Measurements from ENCODE around the gene TNS1. TPM values are rescaled to one million over a fixed set of nuclear protein-coding genes. Genes with fewer than 3 reads are reported as not detected.

TNS1 gene
- total RNA-seq, 1 donor from 2014 or later: 11.6 TPM

DNA sequence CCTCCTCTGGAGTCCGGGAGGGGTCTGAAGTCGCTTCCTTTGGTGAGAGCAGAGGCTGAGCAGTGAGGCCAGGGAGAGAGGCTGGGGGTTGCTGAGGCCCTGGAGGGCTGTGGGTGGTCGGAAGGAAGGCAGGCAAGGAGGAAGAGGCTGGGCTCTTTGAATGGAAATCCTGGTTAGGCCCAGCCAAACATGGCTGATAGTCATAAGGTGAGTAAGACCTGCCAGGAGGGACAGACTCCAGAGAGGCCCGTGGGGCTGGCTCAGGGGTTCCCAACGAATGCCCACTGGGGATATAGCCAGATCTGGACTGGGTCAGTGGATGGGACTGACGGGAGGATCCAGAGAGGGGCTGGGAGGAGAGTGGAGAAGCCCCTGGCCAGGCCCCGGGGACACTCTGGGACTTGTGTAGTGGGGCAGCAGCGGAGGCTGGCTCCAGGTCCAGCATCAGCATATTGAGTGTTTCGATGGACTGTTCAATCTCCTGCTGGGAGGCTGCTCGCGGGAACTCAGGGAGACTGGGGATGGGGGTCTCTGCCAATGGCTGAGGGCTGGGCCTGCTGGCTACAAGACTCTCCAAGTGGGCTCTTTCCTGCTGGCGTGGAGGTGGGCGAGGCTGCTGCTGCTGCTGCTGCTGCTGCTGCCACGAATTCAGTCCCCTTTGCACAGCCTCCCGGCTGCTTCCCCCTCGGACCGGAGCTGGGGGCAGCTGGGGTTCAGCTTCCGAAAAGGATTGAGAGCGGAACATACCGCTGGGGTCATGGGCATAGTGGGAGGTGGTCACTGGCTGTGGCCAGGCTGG, 155.0 kb downstream of the TNS1 start:
- TF ChIP-seq CTCF (IDR thresholded peaks at IDR 0.05; ENCODE audit: unreplicated experiment): no peak
- H3K27me3 Mint-ChIP-seq (ENCODE audit: unreplicated experiment): peaks cover 6% of the 10 kb centered on the region
- H3K4me3 Mint-ChIP-seq (ENCODE audit: unreplicated experiment): no peak overlapping the region
- no peak for DNase-seq (ENCODE audit: low spot score)
- H3K36me3 Mint-ChIP-seq (ENCODE audit: low read depth, unreplicated experiment): peaks cover 32% of the 10 kb centered on the region
- H3K9me3 Mint-ChIP-seq (ENCODE audit: unreplicated experiment): no peaks in the 10 kb centered on the region
- no peak overlapping the region for H3K27ac Mint-ChIP-seq (ENCODE audit: unreplicated experiment)
- peaks cover 7% of the 10 kb centered on the region for H3K4me1 Mint-ChIP-seq (ENCODE audit: unreplicated experiment)

GRCh38 chr2:217847115-217847514, 155.7 kb downstream of the TNS1 start:
- Mint-ChIP-seq H3K4me3 (ENCODE audit: unreplicated experiment) (no peak overlapping the region), H3K9me3 (ENCODE audit: unreplicated experiment) (no peaks in the 10 kb centered on the region), H3K4me1 (ENCODE audit: unreplicated experiment) (peaks cover 7% of the 10 kb centered on the region), H3K27ac (ENCODE audit: unreplicated experiment) (no peak overlapping the region), H3K36me3 (ENCODE audit: low read depth, unreplicated experiment) (peaks cover 27% of the 10 kb centered on the region), H3K27me3 (ENCODE audit: unreplicated experiment) (peaks cover 6% of the 10 kb centered on the region)
- TF ChIP-seq CTCF (IDR thresholded peaks at IDR 0.05; ENCODE audit: unreplicated experiment): no peak
- no peak for DNase-seq (ENCODE audit: low spot score)

GRCh38 chr2:217846321-217846743, 156.5 kb downstream of the TNS1 start:
- H3K27me3 Mint-ChIP-seq (ENCODE audit: unreplicated experiment): peaks cover 6% of the 10 kb centered on the region
- no peak overlapping the region for H3K4me3 Mint-ChIP-seq (ENCODE audit: unreplicated experiment)
- H3K27ac Mint-ChIP-seq (ENCODE audit: unreplicated experiment): no peak overlapping the region
- peaks cover 26% of the 10 kb centered on the region for H3K36me3 Mint-ChIP-seq (ENCODE audit: low read depth, unreplicated experiment)
- DNase-seq (ENCODE audit: low spot score): no peak
- peaks cover 7% of the 10 kb centered on the region for H3K4me1 Mint-ChIP-seq (ENCODE audit: unreplicated experiment)
- TF ChIP-seq CTCF (IDR thresholded peaks at IDR 0.05; ENCODE audit: unreplicated experiment): no peak
- no peaks in the 10 kb centered on the region for H3K9me3 Mint-ChIP-seq (ENCODE audit: unreplicated experiment)

- no peak overlapping the region for H3K4me3 Mint-ChIP-seq (ENCODE audit: unreplicated experiment)
- DNase-seq (ENCODE audit: low spot score): no peak
- no peaks in the 10 kb centered on the region for H3K27me3 Mint-ChIP-seq (ENCODE audit: unreplicated experiment)
- H3K36me3 Mint-ChIP-seq (ENCODE audit: low read depth, unreplicated experiment): peaks cover 16% of the 10 kb centered on the region
- no peaks in the 10 kb centered on the region for H3K9me3 Mint-ChIP-seq (ENCODE audit: unreplicated experiment)
- H3K4me1 Mint-ChIP-seq (ENCODE audit: unreplicated experiment): no peaks in the 10 kb centered on the region
- H3K27ac Mint-ChIP-seq (ENCODE audit: unreplicated experiment): no peak overlapping the region
- TF ChIP-seq CTCF (IDR thresholded peaks at IDR 0.05; ENCODE audit: unreplicated experiment): no peak
Observed at GRCh38 chr2:217845301-217845700, 157.5 kb downstream of the TNS1 start.

DNA sequence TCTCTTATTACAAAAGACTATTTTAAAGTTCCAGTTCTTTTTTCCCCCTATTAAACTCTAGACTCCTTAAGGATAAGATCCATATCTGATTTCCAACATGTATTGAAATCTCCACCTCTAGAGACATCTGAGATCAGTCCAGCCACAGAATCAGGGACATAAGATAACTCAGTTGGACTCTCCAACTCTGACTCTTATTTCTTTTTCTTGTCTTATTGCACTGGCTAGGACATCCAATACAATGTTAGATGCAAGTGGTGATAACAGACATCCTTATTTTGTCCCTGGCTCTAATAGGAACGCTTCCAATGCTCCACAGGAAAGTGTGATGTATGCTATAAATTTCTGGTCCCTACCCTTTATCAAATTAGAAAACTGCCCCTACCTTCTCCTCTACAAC, 158.1 kb downstream of the TNS1 start:
- Mint-ChIP-seq H3K4me3 (ENCODE audit: unreplicated experiment) (no peak overlapping the region), H3K36me3 (ENCODE audit: low read depth, unreplicated experiment) (peaks cover 16% of the 10 kb centered on the region), H3K9me3 (ENCODE audit: unreplicated experiment) (no peaks in the 10 kb centered on the region), H3K4me1 (ENCODE audit: unreplicated experiment) (no peaks in the 10 kb centered on the region), H3K27me3 (ENCODE audit: unreplicated experiment) (no peaks in the 10 kb centered on the region), H3K27ac (ENCODE audit: unreplicated experiment) (no peak overlapping the region)
- TF ChIP-seq CTCF (IDR thresholded peaks at IDR 0.05; ENCODE audit: unreplicated experiment): no peak
- DNase-seq (ENCODE audit: low spot score): no peak

Data from endothelial cell (in vitro differentiated cells).